KMS-11 (cell line): ENCODE measurements around the gene PGLYRP4.

ENCODE experiments used
- H2AFZ ChIP-seq: fragments of 200-600 bp; sonication (generic); 2 replicates; pipeline ENCODE4 v1.6.1; 2016; ENCODE audit warnings: antibody characterized with exemption, mixed run types, low read depth
- H3K27ac ChIP-seq: fragments of 200-600 bp; sonication (generic); 2 replicates; pipeline ENCODE4 v1.6.1; 2016; ENCODE audit warnings: mild to moderate bottlenecking, mixed run types
- H3K27me3 ChIP-seq: fragments of 200-600 bp; sonication (generic); 2 replicates; pipeline ENCODE4 v1.6.1; 2017; ENCODE audit warnings: mild to moderate bottlenecking, low read depth, mixed run types, moderate library complexity; ENCODE audit not compliant: insufficient read depth
- H3K36me3 ChIP-seq: fragments of 200-600 bp; sonication (generic); 2 replicates; pipeline ENCODE4 v1.6.1; 2017; ENCODE audit warnings: mild to moderate bottlenecking, mixed run types; ENCODE audit not compliant: insufficient read depth
- H3K4me1 ChIP-seq: fragments of 200-600 bp; sonication (generic); 2 replicates; pipeline ENCODE4 v1.6.1; 2016; ENCODE audit warnings: mild to moderate bottlenecking, low read depth, mixed run types; ENCODE audit not compliant: poor library complexity, severe bottlenecking
- H3K4me2 ChIP-seq: fragments of 200-600 bp; sonication (generic); 2 replicates; pipeline ENCODE4 v1.7.0; 2016; ENCODE audit warnings: mild to moderate bottlenecking, mixed run types
- H3K4me3 ChIP-seq: fragments of 200-600 bp; sonication (generic); IDR thresholded peaks from 2 replicates; pipeline ENCODE4 v1.6.1; 2017; ENCODE audit warnings: low read depth, low read length, mixed read lengths; ENCODE audit not compliant: insufficient read depth
- H3K79me2 ChIP-seq: fragments of 200-600 bp; sonication (generic); 2 replicates; pipeline ENCODE4 v1.6.1; 2016; ENCODE audit warnings: low read depth, mixed run types; ENCODE audit not compliant: insufficient read depth
- H3K9ac ChIP-seq: fragments of 200-600 bp; sonication (generic); 2 replicates; pipeline ENCODE4 v1.6.1; 2016; ENCODE audit warnings: mild to moderate bottlenecking, mixed run types
- H4K20me1 ChIP-seq: fragments of 200-600 bp; sonication (generic); 2 replicates; pipeline ENCODE4 v1.6.1; 2016; ENCODE audit warnings: mild to moderate bottlenecking, mixed run types; ENCODE audit not compliant: insufficient read depth
- CTCF ChIP-seq: fragments of 200-600 bp; sonication (generic); conservative IDR thresholded peaks from 2 replicates; pipeline ENCODE4 v1.6.1; 2017; ENCODE audit warnings: low read depth, mild to moderate bottlenecking, antibody characterized with exemption, low read length, moderate library complexity, mixed read lengths

PGLYRP4 gene

GRCh38 chr1:153307221-153307600 lies 41.4 kb downstream of the PGLYRP4 start:
- Histone ChIP-seq H2AFZ (no peak overlapping the region), H3K27ac (no peak overlapping the region), H3K4me3 (no peak overlapping the region), H3K79me2 (no peaks in the 10 kb centered on the region), H3K27me3 (no peaks in the 10 kb centered on the region), H4K20me1 (no peaks in the 10 kb centered on the region), H3K4me2 (no peak overlapping the region), H3K4me1 (no peaks in the 10 kb centered on the region), H3K9ac (no peak overlapping the region), H3K36me3 (no peaks in the 10 kb centered on the region)
- no peak for TF ChIP-seq CTCF

GRCh38 chr1:153306303-153307220 lies 42.1 kb downstream of the PGLYRP4 start:
- Histone ChIP-seq H4K20me1 (no peaks in the 10 kb centered on the region), H3K4me1 (no peaks in the 10 kb centered on the region), H3K4me2 (no peak overlapping the region), H3K9ac (no peak overlapping the region), H3K36me3 (no peaks in the 10 kb centered on the region), H2AFZ (no peak overlapping the region), H3K79me2 (no peaks in the 10 kb centered on the region), H3K27ac (no peak overlapping the region), H3K27me3 (no peaks in the 10 kb centered on the region), H3K4me3 (no peak overlapping the region)
- TF ChIP-seq CTCF: no peak

- Histone ChIP-seq H3K4me3 (no peak overlapping the region), H2AFZ (no peak overlapping the region), H3K36me3 (no peaks in the 10 kb centered on the region), H3K79me2 (no peaks in the 10 kb centered on the region), H3K4me1 (no peaks in the 10 kb centered on the region), H3K27me3 (no peaks in the 10 kb centered on the region), H3K4me2 (no peak overlapping the region), H4K20me1 (no peaks in the 10 kb centered on the region), H3K27ac (no peak overlapping the region), H3K9ac (no peak overlapping the region)
- TF ChIP-seq CTCF: no peak
Measured at GRCh38 chr1:153305682-153306081, 43.0 kb downstream of the PGLYRP4 start.

- H3K79me2 ChIP-seq: no peaks in the 10 kb centered on the region
- H3K27ac ChIP-seq: no peak overlapping the region
- H3K9ac ChIP-seq: no peak overlapping the region
- H3K4me3 ChIP-seq: no peak overlapping the region
- H3K4me2 ChIP-seq: no peak overlapping the region
- no peaks in the 10 kb centered on the region for H3K36me3 ChIP-seq
- no peak overlapping the region for H2AFZ ChIP-seq
- no peaks in the 10 kb centered on the region for H3K27me3 ChIP-seq
- H3K4me1 ChIP-seq: no peaks in the 10 kb centered on the region
- TF ChIP-seq CTCF: no peak
- no peaks in the 10 kb centered on the region for H4K20me1 ChIP-seq
Measured at GRCh38 chr1:153302308-153302707, 46.3 kb downstream of the PGLYRP4 start.
